HL-60 (cell line): ENCODE measurements around the gene SYNGR4.

Experiments
- CTCF ChIP-seq: IDR thresholded peaks from one replicate; pipeline ENCODE4 v1.5.1; 2011; ENCODE audit warnings: low read length, control low read depth, inconsistent platforms; ENCODE audit not compliant: insufficient read depth
- POLR2AphosphoS5 ChIP-seq: IDR thresholded peaks from 2 replicates; pipeline ENCODE4 v1.6.1; 2012; ENCODE audit warnings: low read depth
- REST ChIP-seq: IDR thresholded peaks from 2 replicates; pipeline ENCODE4 v1.6.1; 2012; ENCODE audit warnings: low read depth; ENCODE audit not compliant: insufficient replicate concordance
- SPI1 ChIP-seq: IDR thresholded peaks from 2 replicates; pipeline ENCODE4 v1.6.1; 2012; ENCODE audit warnings: low read depth, mild to moderate bottlenecking, borderline replicate concordance

GRCh38 chr19:48382286-48382685 is 18.1 kb downstream of the SYNGR4 start:
- TF ChIP-seq CTCF (no peak), SPI1 (no peak), POLR2AphosphoS5 (no peak), REST (no peak)
